H1 (cell line): ENCODE data around the gene PMF1. TPM values are rescaled to one million over a fixed set of nuclear protein-coding genes. Genes with fewer than 3 reads are reported as not detected.

Experiments used
- CTCF ChIA-PET: fragments of 300-600 bp; sonication (Branson Sonifier 250); formaldehyde crosslinking; loops from one replicate; lab custom pipeline; 2021; ENCODE audit not compliant: partially characterized antibody; lab: Charles Lee
- POLR2A ChIA-PET: fragments of 300-600 bp; sonication (Branson Sonifier 250); formaldehyde crosslinking; loops from one replicate; lab custom pipeline; 2021; ENCODE audit warnings: inconsistent platforms; ENCODE audit not compliant: partially characterized antibody; lab: Charles Lee
- DNase-seq, 2 experiments: peaks; one replicate each; pipeline versions ENCODE4 v3.0.0 to v3.0.0-alpha.2; 2010 to 2022; ENCODE audit warnings: low spot score in 2 of 2, low read depth in 1 of 2, mixed read lengths in 1 of 2
- FAIRE-seq: peaks from 2 replicates; lab custom pipeline; 2011; peaks lifted over from hg19 to GRCh38; lab: Jason Lieb, UNC
- H2AFZ ChIP-seq: 2 replicates; pipeline ENCODE4 v1.8.1; 2012; ENCODE audit warnings: low read length, inconsistent platforms
- H2AK5ac ChIP-seq: 2 replicates; pipeline ENCODE4 v1.6.1; 2013; ENCODE audit warnings: low read depth, low read length
- H2BK120ac ChIP-seq: replicated peaks from 2 replicates; pipeline ENCODE3; 2013; ENCODE audit warnings: low read depth, low read length, inconsistent platforms
- H2BK12ac ChIP-seq: 2 replicates; pipeline ENCODE4 v1.6.1; 2013; ENCODE audit warnings: low read depth, low read length
- H2BK15ac ChIP-seq: 2 replicates; pipeline ENCODE4 v1.6.1; 2013; ENCODE audit warnings: low read length
- H2BK20ac ChIP-seq: 2 replicates; pipeline ENCODE4 v1.6.1; 2013; ENCODE audit warnings: low read length
- H2BK5ac ChIP-seq: 2 replicates; pipeline ENCODE4 v1.6.1; 2013; ENCODE audit warnings: low read depth, low read length
- H3K14ac ChIP-seq: 2 replicates; pipeline ENCODE4 v1.6.1; 2013; ENCODE audit warnings: inconsistent platforms; ENCODE audit not compliant: insufficient read length
- H3K18ac ChIP-seq: 2 replicates; pipeline ENCODE4 v1.6.1; 2013; ENCODE audit warnings: low read length; ENCODE audit errors: extremely low read depth
- H3K23ac ChIP-seq: 2 replicates; pipeline ENCODE4 v1.6.1; 2013; ENCODE audit warnings: inconsistent platforms; ENCODE audit not compliant: insufficient read length
- H3K23me2 ChIP-seq: 2 replicates; pipeline ENCODE4 v1.6.1; 2013; ENCODE audit warnings: low read depth, low read length
- H3K27ac ChIP-seq: 2 replicates; pipeline ENCODE4 v1.6.1; 2011; ENCODE audit warnings: low read depth, low read length, inconsistent platforms
- H3K27me3 ChIP-seq, 4 experiments: replicated peaks in 1 of 4; 1 replicate in 1 of 4; 2 replicates in 3 of 4; pipeline versions ENCODE4 v1.6.1 to v1.8.1; 2011 to 2013; ENCODE audit warnings: low read length in 3 of 4, mild to moderate bottlenecking in 3 of 4, inconsistent platforms in 2 of 4, mixed read lengths in 2 of 4, moderate library complexity in 1 of 4; ENCODE audit not compliant: control insufficient read depth in 3 of 4, insufficient read depth in 3 of 4; ENCODE audit errors: extremely low read depth in 1 of 4
- H3K36me3 ChIP-seq, 4 experiments: 2 replicates each; pipeline versions ENCODE4 v1.6.1 to v1.8.1; 2011 to 2013; ENCODE audit warnings: mild to moderate bottlenecking in 4 of 4, low read length in 3 of 4, moderate library complexity in 2 of 4, control low read depth in 1 of 4, inconsistent platforms in 1 of 4; ENCODE audit not compliant: insufficient read depth in 4 of 4, control insufficient read depth in 2 of 4
- H3K4ac ChIP-seq: replicated peaks from 2 replicates; pipeline ENCODE3; 2013; ENCODE audit warnings: low read length, low read depth, mixed read lengths, inconsistent platforms; ENCODE audit not compliant: insufficient read length
- H3K4me1 ChIP-seq, 4 experiments: replicated peaks in 1 of 4; 1 replicate in 1 of 4; 2 replicates in 3 of 4; pipeline versions ENCODE4 v1.6.1 to v1.8.1; 2011 to 2013; ENCODE audit warnings: low read length in 3 of 4, inconsistent platforms in 2 of 4, mixed read lengths in 1 of 4; ENCODE audit not compliant: insufficient read depth in 4 of 4, control insufficient read depth in 3 of 4
- H3K4me2 ChIP-seq, 2 experiments: 2 replicates each; pipeline versions ENCODE4 v1.6.1 to v1.8.1; 2011 to 2013; ENCODE audit warnings: low read depth in 2 of 2, low read length in 2 of 2, control low read depth in 1 of 2, inconsistent platforms in 1 of 2, mild to moderate bottlenecking in 1 of 2; ENCODE audit not compliant: insufficient read depth in 1 of 2
- H3K4me3 ChIP-seq, 4 experiments: fragments of 200-600, 300-600 bp in 1 of 4; sonication (generic), shearing (Covaris generic), sonication (Bioruptor Twin) in 1 of 4; 2 replicates each; pipeline versions ENCODE4 v1.5.1 to v1.8.1; 2011 to 2016; ENCODE audit warnings: low read length in 4 of 4, low read depth in 3 of 4, control low read depth in 2 of 4, inconsistent platforms in 2 of 4, mild to moderate bottlenecking in 2 of 4, mixed read lengths in 1 of 4, moderate library complexity in 1 of 4; ENCODE audit not compliant: insufficient read depth in 2 of 4; ENCODE audit errors: extremely low read depth in 1 of 4
- H3K56ac ChIP-seq: replicated peaks from 2 replicates; pipeline ENCODE3; 2013; ENCODE audit warnings: low read depth, mild to moderate bottlenecking, mixed read lengths, low read length, inconsistent platforms; ENCODE audit not compliant: insufficient read length
- H3K79me1 ChIP-seq: 2 replicates; pipeline ENCODE4 v1.6.1; 2013; ENCODE audit warnings: low read depth, low read length, control low read depth
- H3K79me2 ChIP-seq, 2 experiments: 2 replicates each; pipeline versions ENCODE4 v1.6.1 to v1.8.1; 2012 to 2013; ENCODE audit warnings: low read length in 2 of 2, mild to moderate bottlenecking in 2 of 2, inconsistent platforms in 1 of 2; ENCODE audit not compliant: insufficient read depth in 2 of 2, control insufficient read depth in 1 of 2
- H3K9ac ChIP-seq, 4 experiments: replicated peaks in 1 of 4; 1 replicate in 1 of 4; 2 replicates in 3 of 4; pipeline versions ENCODE4 v1.6.1 to v1.8.1; 2011 to 2013; ENCODE audit warnings: low read depth in 3 of 4, low read length in 3 of 4, control low read depth in 2 of 4, mild to moderate bottlenecking in 2 of 4, moderate library complexity in 2 of 4, inconsistent platforms in 1 of 4; ENCODE audit errors: extremely low read depth in 1 of 4
- H3K9me3 ChIP-seq, 2 experiments: 2 replicates each; pipeline versions ENCODE4 v1.6.1 to v1.8.1; 2012 to 2013; ENCODE audit warnings: mild to moderate bottlenecking in 2 of 2, moderate library complexity in 2 of 2, control low read depth in 1 of 2, inconsistent platforms in 1 of 2, low read depth in 1 of 2, low read length in 1 of 2, mixed read lengths in 1 of 2; ENCODE audit not compliant: insufficient read depth in 2 of 2
- H4K20me1 ChIP-seq, 2 experiments: replicated peaks in 1 of 2; 2 replicates each; pipeline versions ENCODE3 to v1.8.1; 2011 to 2013; ENCODE audit warnings: inconsistent platforms in 2 of 2, low read length in 2 of 2, mild to moderate bottlenecking in 1 of 2; ENCODE audit not compliant: insufficient read depth in 2 of 2, control insufficient read depth in 1 of 2
- H4K5ac ChIP-seq: 2 replicates; pipeline ENCODE4 v1.6.1; 2013; ENCODE audit warnings: low read length, low read depth, mixed read lengths, inconsistent platforms; ENCODE audit not compliant: insufficient read length
- H4K8ac ChIP-seq: 2 replicates; pipeline ENCODE4 v1.8.0; 2013; ENCODE audit warnings: mild to moderate bottlenecking, moderate library complexity, low read length, inconsistent platforms; ENCODE audit not compliant: insufficient read depth; ENCODE audit errors: extremely low read depth
- H4K91ac ChIP-seq: replicated peaks from 2 replicates; pipeline ENCODE3; 2013; ENCODE audit warnings: low read length, mixed read lengths, inconsistent platforms; ENCODE audit not compliant: insufficient read length
- BCL11A ChIP-seq, 2 experiments: IDR thresholded peaks; one replicate each; pipeline ENCODE4 v1.6.1; 2011; ENCODE audit warnings: low read depth in 2 of 2, low read length in 2 of 2, mild to moderate bottlenecking in 2 of 2
- CTCF ChIP-seq, 3 experiments: IDR thresholded peaks; 1 replicate in 2 of 3; 2 replicates in 1 of 3; pipeline versions ENCODE4 v1.5.1 to v1.6.1; 2011; ENCODE audit warnings: low read length in 3 of 3, mild to moderate bottlenecking in 3 of 3, inconsistent platforms in 2 of 3, low read depth in 1 of 3, moderate library complexity in 1 of 3; ENCODE audit not compliant: insufficient read depth in 1 of 3; ENCODE audit errors: control extremely low read depth in 1 of 3
- MAX ChIP-seq: IDR thresholded peaks from 2 replicates; pipeline ENCODE4 v1.6.1; 2012; ENCODE audit warnings: inconsistent platforms
- NRF1 ChIP-seq: IDR thresholded peaks from 2 replicates; pipeline ENCODE4 v1.6.1; 2011; ENCODE audit warnings: mild to moderate bottlenecking, low read depth, low read length, improper control_type of control experiment
- PHF8 ChIP-seq: fragments of 200-600 bp; sonication (generic); conservative IDR thresholded peaks from 2 replicates; pipeline ENCODE4 v1.7.1; 2012; ENCODE audit warnings: low read depth, mild to moderate bottlenecking, inconsistent platforms, low read length, moderate library complexity
- SIRT6 ChIP-seq: IDR thresholded peaks from one replicate; pipeline ENCODE4 v1.7.1; 2012; ENCODE audit warnings: low read length, inconsistent platforms
- SRF ChIP-seq: IDR thresholded peaks from 2 replicates; pipeline ENCODE4 v1.6.1; 2011; ENCODE audit warnings: mild to moderate bottlenecking, low read depth, low read length, moderate library complexity
- TAF1 ChIP-seq: IDR thresholded peaks from 2 replicates; pipeline ENCODE4 v1.6.1; 2011; ENCODE audit warnings: mild to moderate bottlenecking, low read depth, low read length
- TCF12 ChIP-seq: IDR thresholded peaks from 2 replicates; pipeline ENCODE4 v1.6.1; 2011; ENCODE audit warnings: low read depth, mild to moderate bottlenecking, low read length
- TEAD4 ChIP-seq: IDR thresholded peaks from 2 replicates; pipeline ENCODE4 v1.6.1; 2012; ENCODE audit warnings: low read depth, low read length, inconsistent platforms, mixed read lengths
- polyA plus RNA-seq, 7 experiments: library from polyadenylated mRNA; depleted of rRNA in 3 of 7; stranded (reverse) in 5 of 7; unstranded in 2 of 7; fragments of >200 nt in 5 of 7; fragments of 200-250 nt in 2 of 7; gene quantifications; 1 replicate in 5 of 7; 2 replicates in 1 of 7; 4 replicates in 1 of 7; pipeline versions ENCODE4 v1.2.1 to v1.2.3, GENCODE V29; 2011 to 2013; ENCODE audit warnings: missing spikeins in 2 of 7, mixed read lengths in 2 of 7
- total RNA-seq: library from RNA; stranded (reverse); fragmentation: NEBNext Ultra II Directional; extraction: Animal tissue kit (Norgen Biotek cat#: 25700); gene quantifications from 2 replicates; pipeline ENCODE4 v1.2.1, GENCODE V29; 2021
- TF ChIP-seq, protein P1 (sequence below): IDR thresholded peaks from 2 replicates; pipeline ENCODE4 v1.6.1; 2011; ENCODE audit warnings: low read length, improper control_type of control experiment

Gene PMF1
- total and polyA plus RNA-seq, 2 of the 8 experiments (the other 6 are each of a cell fraction or from before 2014, with no cell fraction given): 113 to 296 TPM

DNA sequence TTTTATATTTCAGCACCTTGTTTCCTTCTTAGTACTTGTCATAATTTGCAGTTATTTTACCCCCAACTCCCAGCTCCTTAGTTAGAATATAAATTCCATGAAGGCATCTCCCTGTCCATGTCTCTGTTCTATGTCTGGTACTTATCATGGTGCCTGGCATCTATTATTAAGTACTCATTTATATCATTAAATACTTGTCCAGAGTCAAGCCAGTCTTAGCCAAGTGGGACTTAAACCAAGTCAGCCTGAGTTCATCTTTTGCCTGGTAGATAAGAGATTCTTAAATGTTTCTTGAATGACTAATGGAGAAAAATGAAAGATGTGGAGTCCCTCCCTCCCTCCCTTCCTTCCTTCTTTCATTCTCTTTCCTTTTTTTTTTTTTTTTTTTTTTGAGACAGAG lies 9.5 kb upstream of the PMF1 start:
- FAIRE-seq (no peak), DNase-seq (no peak)
- Histone ChIP-seq H2AK5ac (no peak overlapping the region), H3K18ac (no peak overlapping the region), H2BK120ac (no peak overlapping the region), H3K23ac (no peak overlapping the region), H2AFZ (no peak overlapping the region), H3K4me2 (no peak overlapping the region), H3K4ac (no peak overlapping the region), H3K23me2 (0 out of 2 replicates have a peak, but pooled peaks cover 3% of the 10 kb centered on the region), H4K8ac (no peak overlapping the region), H4K20me1 (peaks cover 0 to 6% of the 10 kb centered on the region in 2 experiments), H3K14ac (no peak overlapping the region), H2BK5ac (no peak overlapping the region), H2BK20ac (no peak overlapping the region), H3K9ac (no peak overlapping the region), H3K27me3 (no peaks in the 10 kb centered on the region), H2BK15ac (no peak overlapping the region), H4K91ac (no peak overlapping the region), H3K4me3 (no peak overlapping the region), H3K79me2 (peaks cover 0 to 20% of the 10 kb centered on the region in 2 experiments; a peak in 1 of 4 replicates), H3K36me3 (peaks cover 4 to 29% (median 7%) of the 10 kb centered on the region in 4 experiments; a peak in 4 of 8 replicates), H2BK12ac (no peak overlapping the region), H3K79me1 (peaks cover 3% of the 10 kb centered on the region; the same call in 1 of the 2 replicates), H4K5ac (no peak overlapping the region), H3K4me1 (peaks cover 0 to 2% (median 0%) of the 10 kb centered on the region in 4 experiments; a peak in 1 of 7 replicates), H3K9me3 (no peaks in the 10 kb centered on the region), H3K27ac (no peak overlapping the region), H3K56ac (no peak overlapping the region)
- POLR2A ChIA-PET: interaction anchor here (0.9 to 9.5 kb wide), 3 partner anchors 9 to 23 kb away, joined by 3 to 77 read pairs (median 15); partner anchors contain the start of genes PMF1 and SLC25A44
- CTCF ChIA-PET: interaction anchor here (1.1 kb wide), 1 partner anchor 9 kb away, joined by 3 read pairs; no protein-coding TSS in a partner anchor
- TF ChIP-seq MAX (no peak), BCL11A (IDR thresholded peaks at IDR 0.05; ENCODE audit: low read depth in 2 of 2, low read length in 2 of 2) (no peak), SRF (no peak), SIRT6 (no peak), NRF1 (no peak), PHF8 (no peak), TAF1 (no peak), CTCF (IDR thresholded peaks at IDR 0.05; ENCODE audit: control extremely low read depth in 1 of 3, insufficient read depth in 1 of 3, low read depth in 1 of 3, low read length in 3 of 3) (no peak), TEAD4 (no peak), TCF12 (no peak)
- TF ChIP-seq, protein P1, sequence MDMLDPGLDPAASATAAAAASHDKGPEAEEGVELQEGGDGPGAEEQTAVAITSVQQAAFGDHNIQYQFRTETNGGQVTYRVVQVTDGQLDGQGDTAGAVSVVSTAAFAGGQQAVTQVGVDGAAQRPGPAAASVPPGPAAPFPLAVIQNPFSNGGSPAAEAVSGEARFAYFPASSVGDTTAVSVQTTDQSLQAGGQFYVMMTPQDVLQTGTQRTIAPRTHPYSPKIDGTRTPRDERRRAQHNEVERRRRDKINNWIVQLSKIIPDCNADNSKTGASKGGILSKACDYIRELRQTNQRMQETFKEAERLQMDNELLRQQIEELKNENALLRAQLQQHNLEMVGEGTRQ: no peak
